HFF-Myc (cell line): ENCODE results near the gene OCRL.

Source experiments
- DNase-seq: peaks from one replicate; pipeline ENCODE4 v3.0.0-alpha.2; 2011; ENCODE audit warnings: low read depth; ENCODE audit errors: extremely low read depth
- H3K4me3 ChIP-seq: replicated peaks from 2 replicates; pipeline ENCODE4 v1.5.1; 2011; ENCODE audit warnings: low read depth, mild to moderate bottlenecking, control low read depth, low read length
- CTCF ChIP-seq: IDR thresholded peaks from 2 replicates; pipeline ENCODE4 v1.5.1; 2012; ENCODE audit warnings: mild to moderate bottlenecking, low read depth, low read length, control low read depth; ENCODE audit errors: missing control alignments

Gene OCRL

GRCh38 chrX:129641469-129641868 lies 101.4 kb downstream of the OCRL start:
- TF ChIP-seq CTCF = no peak
- no peak for DNase-seq
- H3K4me3 ChIP-seq = no peak overlapping the region

- H3K4me3 ChIP-seq = no peak overlapping the region
- DNase-seq = no peak
- no peak for TF ChIP-seq CTCF
Measured at GRCh38 chrX:129641941-129642340, 101.9 kb downstream of the OCRL start.
